ENCODE results near the gene MARCHF6.
"Not testable (repeated sequence)": the region's sequence is repeated elsewhere in the genome, so short reads cannot be mapped to it uniquely, and the experiment has no call there.

Gene MARCHF6

DNA sequence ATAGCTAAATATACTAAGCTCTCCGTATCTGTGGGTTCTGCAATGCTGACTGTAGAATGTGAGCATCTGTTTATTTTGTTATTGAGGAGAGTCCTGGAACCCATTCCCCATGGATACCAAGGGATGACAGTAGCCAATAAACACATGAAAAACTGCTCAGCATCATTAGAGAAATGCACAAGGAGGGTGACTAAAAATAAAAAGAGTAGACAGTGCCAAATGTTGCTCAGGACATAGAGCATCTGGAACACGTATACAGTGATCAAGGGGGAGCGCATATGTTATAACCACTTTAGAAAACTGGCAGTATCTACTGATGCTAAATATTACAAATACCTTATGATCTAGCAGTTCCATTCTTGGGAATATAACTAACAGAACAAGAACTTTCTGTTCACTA lies 31.0 kb downstream of the MARCHF6 start:
- no peak for DNase-seq

DNA sequence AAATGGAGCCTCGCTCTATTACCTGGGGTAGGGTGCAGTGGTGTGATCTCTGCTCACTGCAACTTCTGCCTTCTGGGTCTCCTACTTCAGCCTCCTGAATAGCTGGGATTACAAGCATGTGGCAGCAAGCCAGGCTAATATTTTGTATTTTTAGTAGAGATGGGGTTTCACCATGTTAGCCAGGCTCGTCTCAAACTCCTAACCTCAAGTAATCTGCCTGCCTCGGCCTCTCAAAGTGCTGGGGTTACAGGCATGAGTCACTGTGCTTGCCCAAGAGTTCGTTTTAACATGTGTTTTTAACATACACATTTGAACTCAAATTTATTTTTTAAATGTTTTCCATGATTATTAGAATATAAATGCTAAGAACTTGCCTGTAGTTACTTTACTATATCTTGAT lies 34.2 kb downstream of the MARCHF6 start:
- DNase-seq, result no peak

DNA sequence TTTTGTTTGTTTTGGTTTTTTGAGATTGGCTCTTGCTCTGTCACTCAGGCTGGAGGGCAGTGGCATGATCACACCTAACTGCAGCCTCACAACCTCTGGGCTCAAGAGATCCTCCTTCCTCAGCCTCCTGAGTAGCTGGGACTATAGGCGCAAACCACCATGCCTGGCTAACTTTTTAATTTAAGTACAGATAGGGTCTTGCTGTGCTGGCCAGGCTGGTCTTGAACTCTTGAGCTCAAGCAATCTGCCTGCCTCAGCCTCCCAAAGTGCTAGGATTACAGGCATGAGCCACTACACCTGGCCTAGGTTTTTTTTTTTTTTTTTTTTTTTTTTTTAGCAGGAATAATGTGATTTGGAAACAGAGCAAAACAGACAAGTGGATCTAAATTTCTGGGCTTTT lies 37.6 kb downstream of the MARCHF6 start:
- no peak for DNase-seq

DNA sequence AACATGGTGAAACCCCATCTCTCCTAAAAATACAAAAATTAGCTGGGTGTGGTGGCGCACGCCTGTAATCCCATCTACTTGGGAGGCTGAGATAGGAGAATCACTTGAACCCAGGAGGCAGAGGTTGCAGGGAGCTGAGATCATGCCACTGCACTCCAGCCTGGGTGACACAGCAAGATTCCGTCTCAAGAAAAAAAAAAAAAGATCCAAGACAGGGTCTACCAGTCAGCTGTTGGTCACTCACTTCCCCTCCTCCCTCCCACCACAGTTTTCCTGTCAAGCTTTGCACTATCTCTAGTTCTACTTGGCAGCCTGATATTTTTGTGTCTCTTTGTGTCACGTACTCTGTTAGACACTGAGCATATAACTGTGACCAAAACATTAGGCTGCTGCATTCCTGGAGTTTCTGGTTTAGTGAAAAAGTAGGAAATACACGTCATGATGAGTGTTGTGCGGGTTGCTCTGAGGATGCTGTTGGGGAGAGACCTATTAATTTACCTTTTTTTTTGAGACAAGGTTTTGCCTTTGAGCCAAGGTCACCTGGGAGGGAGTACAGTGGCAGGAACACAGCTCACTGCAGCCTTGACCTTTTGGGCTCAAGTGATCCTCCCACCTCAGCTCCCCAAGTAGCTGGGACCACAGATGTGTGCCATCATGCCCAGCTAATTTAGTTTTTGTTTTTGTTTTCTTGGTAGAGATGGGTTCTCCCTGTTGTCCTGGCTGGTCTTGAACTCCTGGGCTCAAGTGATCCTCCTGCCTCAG lies 39.3 kb downstream of the MARCHF6 start:
- DNase-seq, result not testable (repeated sequence)

DNA sequence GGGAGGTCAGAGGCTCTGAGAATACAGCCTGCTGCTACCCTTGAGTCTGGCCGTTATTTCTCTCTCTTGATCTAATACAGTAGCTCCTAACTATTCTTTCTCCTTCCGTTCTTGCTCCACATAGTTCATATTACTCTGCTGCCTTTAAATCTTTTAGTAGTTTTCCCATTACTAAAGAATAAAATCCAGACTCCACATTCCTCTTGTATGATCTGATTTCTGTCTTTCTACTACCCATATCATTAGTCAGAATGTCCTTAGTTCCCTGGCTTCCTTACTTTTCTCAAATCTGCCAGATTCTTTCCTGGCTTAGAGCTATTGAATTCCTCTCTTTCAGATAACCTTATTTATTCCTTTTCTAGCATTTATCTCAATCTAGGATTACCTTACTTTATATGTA lies 40.0 kb downstream of the MARCHF6 start:
- no peak for DNase-seq

DNA sequence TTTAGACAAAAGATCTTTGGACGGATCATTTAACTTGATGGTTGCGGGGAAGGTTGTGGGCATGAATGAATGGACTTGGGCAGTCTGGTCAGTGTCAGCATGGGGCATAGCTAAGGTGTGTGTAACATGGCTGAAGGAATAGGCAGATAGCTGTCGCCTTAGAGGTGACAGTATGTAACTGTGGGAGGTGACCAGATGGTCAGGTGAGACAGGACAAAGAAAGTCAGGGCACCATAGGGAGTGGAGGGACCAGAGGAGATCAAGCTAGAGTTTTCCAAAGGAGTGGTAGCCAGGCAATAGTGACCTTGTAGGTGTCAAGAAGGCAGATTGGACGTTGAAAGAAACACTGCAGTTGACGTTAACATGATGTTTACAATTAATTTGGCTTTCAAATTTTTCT lies 43.1 kb downstream of the MARCHF6 start:
- DNase-seq, result no peak

DNA sequence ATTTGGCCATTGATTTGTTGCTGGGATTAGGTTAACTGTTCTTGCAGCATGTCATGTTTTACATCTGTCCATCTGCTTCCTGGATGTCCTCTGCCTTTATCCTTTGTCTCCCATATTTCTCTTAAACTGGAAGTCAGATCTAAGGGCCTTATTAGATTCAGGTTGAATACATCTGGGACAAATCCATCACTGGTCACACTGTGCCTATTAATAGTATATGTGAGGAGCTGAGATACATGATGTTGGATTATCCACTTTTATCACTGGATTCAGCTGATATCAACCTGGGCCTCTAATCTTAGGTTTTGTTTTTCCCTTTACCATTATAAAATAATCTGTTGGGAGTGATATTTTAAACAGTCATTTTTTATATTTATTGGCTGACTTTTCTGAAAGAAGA lies 46.3 kb downstream of the MARCHF6 start:
- DNase-seq, result no peak

DNA sequence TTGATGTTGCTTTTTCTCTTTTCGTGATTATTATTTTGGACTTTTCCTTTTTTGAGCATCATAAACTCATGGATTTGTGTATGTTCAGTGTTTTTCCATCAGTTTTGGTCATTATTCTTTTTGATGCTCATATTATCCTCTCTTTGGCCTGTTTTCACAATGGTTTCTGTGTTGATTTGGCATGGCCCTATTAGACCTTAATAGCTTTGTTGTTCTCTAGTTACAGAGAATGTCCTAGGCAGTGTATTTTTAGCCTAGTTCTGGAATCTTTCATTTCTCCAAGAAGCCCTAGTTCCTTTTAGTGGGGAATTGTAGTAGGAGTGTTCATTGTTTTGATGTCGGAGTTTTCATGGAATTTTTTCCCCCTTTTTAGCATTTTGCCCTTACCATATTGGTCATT lies 46.9 kb downstream of the MARCHF6 start:
- DNase-seq, result no peak

DNA sequence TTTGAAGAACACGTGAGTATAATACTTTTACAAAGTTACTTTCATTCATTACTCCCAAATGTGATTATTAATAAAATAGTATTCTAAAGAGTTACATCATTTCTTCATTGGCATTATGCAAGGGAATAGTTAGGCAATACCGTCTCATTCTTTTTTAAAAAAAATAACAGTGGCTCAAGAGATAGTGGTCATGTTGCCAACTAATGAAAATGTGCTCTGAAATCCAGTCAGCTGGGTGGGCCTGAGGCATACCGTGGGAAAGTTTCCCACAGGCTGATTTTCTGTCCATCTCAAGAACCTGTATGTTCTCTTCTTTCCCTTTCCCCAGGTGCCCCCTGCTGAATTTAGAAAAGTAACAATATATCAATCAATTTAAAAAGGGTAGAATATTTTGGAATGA lies 47.3 kb downstream of the MARCHF6 start:
- peak; percentile 59 to 76 for DNase-seq

DNA sequence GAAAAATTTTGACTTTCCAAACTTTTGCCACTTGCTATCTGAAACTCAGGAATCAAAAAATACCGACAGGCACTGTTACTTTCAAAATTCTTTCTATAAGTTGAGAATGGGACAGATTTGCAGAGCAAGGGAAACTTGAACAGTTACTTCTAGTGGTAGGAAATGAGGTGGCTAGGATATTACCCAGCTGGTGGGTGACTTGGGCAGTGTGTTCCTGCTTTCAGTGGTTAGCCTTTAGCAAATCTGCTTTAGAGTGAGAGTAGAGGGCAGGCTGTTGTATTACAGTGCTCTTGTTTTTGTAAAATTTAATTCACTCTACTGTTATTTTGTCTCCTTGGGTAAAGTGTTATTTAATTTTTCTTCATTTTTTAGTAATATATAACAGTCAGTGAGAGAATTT lies 48.0 kb downstream of the MARCHF6 start:
- peak in 1 of 2 donors; percentile 11 for DNase-seq
